Adrenal gland (tissue), 5 donors: ENCODE results near the gene PTPRD.

Experiments
- POLR2A ChIP-seq, 2 donors: fragments of 450-650 bp; IDR thresholded peaks; one replicate each; pipeline ENCODE4 v1.6.1; 2017; ENCODE audit warnings: antibody characterized with exemption in 2 of 2, mild to moderate bottlenecking in 2 of 2, moderate library complexity in 1 of 2
- TF ChIP-seq, protein P1 (sequence below), 6 experiments: fragments of 450-650 bp in 4 of 6; fragments of 200-600 bp in 2 of 6; sonication (generic) in 1 of 6; IDR thresholded peaks; 1 replicate in 5 of 6; 2 replicates in 1 of 6; pipeline versions ENCODE4 v1.5.1 to v1.8.0; 2016 to 2021; ENCODE audit warnings: antibody characterized with exemption in 6 of 6, mild to moderate bottlenecking in 2 of 6, moderate library complexity in 1 of 6
- donor health status: DM: no; HTN: no; CAD: no.

DNA sequence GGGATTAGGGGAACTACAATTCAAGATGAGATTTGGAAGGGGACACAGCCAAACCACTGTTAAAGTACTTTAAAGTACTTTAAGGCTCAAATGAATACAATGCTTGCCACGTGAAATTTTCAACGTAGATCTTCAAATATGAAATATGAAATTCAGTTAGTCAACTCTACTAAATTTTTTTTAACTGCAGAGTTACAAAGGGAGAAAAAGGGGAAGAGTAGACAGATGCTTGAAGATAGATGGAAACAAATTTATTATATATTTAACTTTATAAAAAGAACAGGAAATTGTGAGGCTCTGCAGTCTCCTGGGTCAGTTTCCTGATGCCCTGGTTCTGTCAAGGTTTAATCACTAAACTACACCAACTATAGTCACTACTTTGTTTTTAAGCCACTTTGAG, 2027.8 kb downstream of the PTPRD start:
- TF ChIP-seq, protein P1, sequence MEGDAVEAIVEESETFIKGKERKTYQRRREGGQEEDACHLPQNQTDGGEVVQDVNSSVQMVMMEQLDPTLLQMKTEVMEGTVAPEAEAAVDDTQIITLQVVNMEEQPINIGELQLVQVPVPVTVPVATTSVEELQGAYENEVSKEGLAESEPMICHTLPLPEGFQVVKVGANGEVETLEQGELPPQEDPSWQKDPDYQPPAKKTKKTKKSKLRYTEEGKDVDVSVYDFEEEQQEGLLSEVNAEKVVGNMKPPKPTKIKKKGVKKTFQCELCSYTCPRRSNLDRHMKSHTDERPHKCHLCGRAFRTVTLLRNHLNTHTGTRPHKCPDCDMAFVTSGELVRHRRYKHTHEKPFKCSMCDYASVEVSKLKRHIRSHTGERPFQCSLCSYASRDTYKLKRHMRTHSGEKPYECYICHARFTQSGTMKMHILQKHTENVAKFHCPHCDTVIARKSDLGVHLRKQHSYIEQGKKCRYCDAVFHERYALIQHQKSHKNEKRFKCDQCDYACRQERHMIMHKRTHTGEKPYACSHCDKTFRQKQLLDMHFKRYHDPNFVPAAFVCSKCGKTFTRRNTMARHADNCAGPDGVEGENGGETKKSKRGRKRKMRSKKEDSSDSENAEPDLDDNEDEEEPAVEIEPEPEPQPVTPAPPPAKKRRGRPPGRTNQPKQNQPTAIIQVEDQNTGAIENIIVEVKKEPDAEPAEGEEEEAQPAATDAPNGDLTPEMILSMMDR (IDR thresholded peaks at IDR 0.05), result no peak
- TF ChIP-seq POLR2A (IDR thresholded peaks at IDR 0.05), result no peak
